GM21423 (cell line): ENCODE data around the gene MT1F.

Experiments used
- ATAC-seq: cut with Tn5 transposase; IDR thresholded peaks from one replicate; pipeline ENCODE4 v1.9.1; 2021; ENCODE audit warnings: mild to moderate bottlenecking, moderate library complexity; ENCODE audit not compliant: unreplicated experiment

Gene MT1F

GRCh38 chr16:56690420-56691122 lies 32.8 kb downstream of the MT1F start:
- ATAC-seq = no peak

GRCh38 chr16:56691885-56692284 lies 34.1 kb downstream of the MT1F start:
- ATAC-seq = no peak

- no peak for ATAC-seq
These were observed 37.5 kb downstream of the MT1F start for GRCh38 chr16:56695246-56695645.

DNA sequence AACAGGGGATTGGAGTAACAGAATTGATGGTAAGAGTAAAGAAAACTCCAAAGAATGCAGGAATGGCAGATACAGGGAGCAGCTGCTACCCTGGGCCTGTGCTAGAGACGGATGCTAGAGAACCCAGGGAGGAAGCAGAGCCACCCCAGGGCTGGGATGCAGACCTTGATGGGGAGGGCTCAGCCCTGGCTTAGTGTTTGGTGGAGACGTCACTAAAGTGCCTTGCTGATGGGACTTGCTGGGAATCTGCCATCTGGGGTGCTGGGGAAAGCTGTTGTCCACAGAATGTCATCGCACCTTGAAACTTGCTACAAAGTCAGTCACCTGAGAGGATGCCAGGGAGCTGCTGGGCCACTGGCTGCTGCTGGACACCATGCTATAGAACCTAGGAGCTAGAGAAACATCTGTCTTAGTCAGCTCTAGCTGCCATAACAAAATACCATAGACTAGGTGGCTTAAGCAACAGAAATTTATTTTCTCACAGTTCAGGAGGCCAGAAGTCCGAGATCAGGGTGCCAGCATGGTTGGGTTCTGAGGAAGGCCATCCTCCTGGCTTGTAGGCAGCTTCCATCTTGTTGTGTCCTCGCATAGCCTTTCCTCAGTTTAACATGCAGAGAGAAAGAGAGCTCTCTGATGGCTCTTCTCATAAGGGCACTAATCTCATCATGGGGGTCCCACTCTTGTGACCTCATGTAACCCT lies 39.8 kb downstream of the MT1F start:
- no peak for ATAC-seq

GRCh38 chr16:56700195-56700594 lies 42.4 kb downstream of the MT1F start:
- ATAC-seq = no peak

GRCh38 chr16:56700631-56701030 lies 42.9 kb downstream of the MT1F start:
- no peak for ATAC-seq

DNA sequence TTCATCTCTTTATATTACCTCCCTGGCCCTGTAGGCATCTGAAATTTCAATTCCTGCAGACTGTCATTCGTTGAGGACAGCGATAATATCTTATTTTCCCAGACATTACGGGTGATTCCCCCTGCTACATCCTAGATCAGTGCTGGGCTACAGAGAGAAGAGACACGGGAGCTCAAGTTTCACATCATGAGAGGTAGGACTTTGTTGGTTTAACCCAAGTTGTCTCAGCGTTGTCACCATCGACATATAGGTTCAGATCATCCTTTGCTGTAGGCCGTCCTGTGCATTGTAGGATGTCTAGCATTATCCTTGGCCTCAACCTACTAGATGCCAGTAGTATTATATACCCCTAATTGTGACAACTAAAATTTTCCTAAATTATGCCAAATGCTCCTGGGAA lies 43.8 kb downstream of the MT1F start:
- no peak for ATAC-seq

DNA sequence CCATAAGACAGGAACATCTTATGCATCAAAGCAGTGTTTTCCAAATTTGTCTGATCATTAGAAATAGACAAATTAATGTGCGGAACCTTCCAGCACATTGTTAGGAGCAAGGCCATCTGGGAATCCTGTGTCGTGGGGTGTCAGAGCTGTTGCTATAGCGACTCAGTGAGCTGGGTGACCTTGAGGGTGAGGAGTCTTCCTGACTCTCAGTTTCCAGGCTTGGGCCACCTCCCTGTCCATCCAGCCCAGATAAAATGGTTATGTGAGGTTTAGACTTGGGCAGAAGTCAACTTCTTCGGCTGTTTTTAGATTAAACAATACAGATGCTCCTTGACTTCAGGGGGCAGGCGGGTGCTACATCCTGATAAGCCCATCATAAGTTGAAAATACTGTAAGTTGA lies 45.1 kb downstream of the MT1F start:
- no peak for ATAC-seq
